Measurements from ENCODE around the gene STXBP6.

DNA sequence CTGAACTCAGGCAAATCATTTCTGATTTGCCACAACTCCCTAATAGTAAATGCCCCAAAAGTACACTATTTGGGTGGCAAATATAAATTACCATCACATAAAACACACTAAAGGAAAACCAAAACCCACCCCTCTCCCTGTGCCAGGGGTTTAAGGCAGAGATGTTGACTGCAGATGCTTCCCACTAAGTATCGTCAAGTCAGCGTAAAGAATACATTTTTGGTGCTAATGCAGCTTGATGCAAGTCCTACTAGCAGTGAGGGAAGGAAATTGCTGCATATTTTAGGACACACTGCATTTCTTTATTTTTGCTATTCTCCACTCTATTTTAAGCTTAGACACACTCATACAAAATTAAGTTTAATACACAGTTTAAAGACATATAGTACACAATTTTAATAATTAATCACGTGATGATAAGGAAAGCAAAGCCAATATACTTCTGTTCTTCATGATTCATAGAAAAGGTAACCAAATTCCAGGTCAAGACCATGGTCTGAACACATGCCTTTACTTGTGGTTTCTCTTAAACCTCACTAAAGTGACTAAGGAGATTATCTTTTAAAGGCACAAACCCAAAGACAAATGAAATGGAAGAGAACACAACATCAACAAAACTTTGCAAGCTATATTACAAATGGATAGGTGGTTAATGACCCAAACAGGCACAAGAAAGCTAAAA is 162.2 kb downstream of the STXBP6 start:
- TF ChIP-seq ATF2 (IDR thresholded peaks at IDR 0.05; ENCODE audit: low read length) (no peak), RCOR1 (conservative IDR thresholded peaks at IDR 0.05; ENCODE audit: low read depth, low read length) (no peak), POLR2A (IDR thresholded peaks at IDR 0.05; ENCODE audit: low read depth, low read length) (no peak), FOXM1 (IDR thresholded peaks at IDR 0.05; ENCODE audit: low read depth, low read length) (no peak)
- TF ChIP-seq, protein P1, sequence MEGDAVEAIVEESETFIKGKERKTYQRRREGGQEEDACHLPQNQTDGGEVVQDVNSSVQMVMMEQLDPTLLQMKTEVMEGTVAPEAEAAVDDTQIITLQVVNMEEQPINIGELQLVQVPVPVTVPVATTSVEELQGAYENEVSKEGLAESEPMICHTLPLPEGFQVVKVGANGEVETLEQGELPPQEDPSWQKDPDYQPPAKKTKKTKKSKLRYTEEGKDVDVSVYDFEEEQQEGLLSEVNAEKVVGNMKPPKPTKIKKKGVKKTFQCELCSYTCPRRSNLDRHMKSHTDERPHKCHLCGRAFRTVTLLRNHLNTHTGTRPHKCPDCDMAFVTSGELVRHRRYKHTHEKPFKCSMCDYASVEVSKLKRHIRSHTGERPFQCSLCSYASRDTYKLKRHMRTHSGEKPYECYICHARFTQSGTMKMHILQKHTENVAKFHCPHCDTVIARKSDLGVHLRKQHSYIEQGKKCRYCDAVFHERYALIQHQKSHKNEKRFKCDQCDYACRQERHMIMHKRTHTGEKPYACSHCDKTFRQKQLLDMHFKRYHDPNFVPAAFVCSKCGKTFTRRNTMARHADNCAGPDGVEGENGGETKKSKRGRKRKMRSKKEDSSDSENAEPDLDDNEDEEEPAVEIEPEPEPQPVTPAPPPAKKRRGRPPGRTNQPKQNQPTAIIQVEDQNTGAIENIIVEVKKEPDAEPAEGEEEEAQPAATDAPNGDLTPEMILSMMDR (IDR thresholded peaks at IDR 0.05 in 2 of 3, conservative IDR thresholded peaks at IDR 0.05 in 1 of 3; ENCODE audit: control insufficient read depth in 2 of 3, extremely low read depth in 1 of 3, insufficient read depth in 1 of 3, low read depth in 3 of 3, low read length in 3 of 3), result no peak
